Testis (tissue), 5 donors: ENCODE results near the gene FAM161B. TPM values are rescaled to one million over a fixed set of nuclear protein-coding genes. Genes with fewer than 3 reads are reported as not detected.

Experiments
- DNase-seq: peaks from one replicate; pipeline ENCODE4 v3.0.0-alpha.2; 2019
- H3K27ac ChIP-seq, 2 donors: fragments of 200-600 bp; sonication (generic); one replicate each; pipeline ENCODE4 v1.5.1; 2019
- H3K27me3 ChIP-seq: fragments of 200-600 bp; sonication (generic); one replicate; pipeline ENCODE4 v1.5.1; 2019
- H3K36me3 ChIP-seq: fragments of 200-600 bp; sonication (generic); one replicate; pipeline ENCODE4 v1.5.1; 2017; ENCODE audit warnings: low read depth; ENCODE audit errors: missing control alignments
- H3K4me1 ChIP-seq: fragments of 200-600 bp; sonication (generic); one replicate; pipeline ENCODE4 v1.5.1; 2019
- H3K4me3 ChIP-seq, 2 donors: fragments of 200-600 bp; sonication (generic); one replicate each; pipeline ENCODE4 v1.5.1; 2017 to 2019
- H3K9me3 ChIP-seq: fragments of 200-600 bp; sonication (generic); one replicate; pipeline ENCODE4 v1.5.1; 2017
- POLR2A ChIP-seq: fragments of 450-650 bp; IDR thresholded peaks from one replicate; pipeline ENCODE4 v1.6.1; 2017; ENCODE audit warnings: antibody characterized with exemption, mild to moderate bottlenecking, moderate library complexity
- WGBS, 2 donors: methylation state at CpG; one replicate each; pipeline ENCODE4 v1.1.5; 2018; 5-methylcytosine and 5-hydroxymethylcytosine counted together
- intact Hi-C: fragments of 100-400 bp; cut with DNase I; formaldehyde crosslinking; loops from one replicate; pipeline ENCODE4 v1.15.1; 2023; ENCODE audit warnings: low total_unique reads
- long read RNA-seq, 2 donors: transcript quantifications; one replicate each; lab custom pipeline, GENCODE V29; 2026
- polyA plus RNA-seq: library from polyadenylated mRNA; stranded (reverse); fragments of 350-450 nt; fragmentation: Illumina TruSeq; extraction: RNeasy Lipid Tissue Mini Kit (QIAGEN cat#74804); gene quantifications from one replicate; pipeline ENCODE4 v1.2.3, GENCODE V29; 2014; ENCODE audit warnings: low read depth, low replicate concordance; ENCODE audit not compliant: insufficient read depth
- total RNA-seq, 2 donors: library from RNA; depleted of rRNA; stranded (reverse); fragments of >200 nt; gene quantifications; one replicate each; pipeline ENCODE4 v1.2.3, GENCODE V29; 2016
- TF ChIP-seq, protein P1 (sequence below), 3 experiments: fragments of 450-650 bp in 2 of 3; fragments of 200-600 bp in 1 of 3; sonication (generic) in 1 of 3; IDR thresholded peaks; one replicate each; pipeline ENCODE4 v1.5.1; 2016 to 2019; ENCODE audit warnings: antibody characterized with exemption in 3 of 3, mild to moderate bottlenecking in 2 of 3, moderate library complexity in 1 of 3

FAM161B gene, protein sequence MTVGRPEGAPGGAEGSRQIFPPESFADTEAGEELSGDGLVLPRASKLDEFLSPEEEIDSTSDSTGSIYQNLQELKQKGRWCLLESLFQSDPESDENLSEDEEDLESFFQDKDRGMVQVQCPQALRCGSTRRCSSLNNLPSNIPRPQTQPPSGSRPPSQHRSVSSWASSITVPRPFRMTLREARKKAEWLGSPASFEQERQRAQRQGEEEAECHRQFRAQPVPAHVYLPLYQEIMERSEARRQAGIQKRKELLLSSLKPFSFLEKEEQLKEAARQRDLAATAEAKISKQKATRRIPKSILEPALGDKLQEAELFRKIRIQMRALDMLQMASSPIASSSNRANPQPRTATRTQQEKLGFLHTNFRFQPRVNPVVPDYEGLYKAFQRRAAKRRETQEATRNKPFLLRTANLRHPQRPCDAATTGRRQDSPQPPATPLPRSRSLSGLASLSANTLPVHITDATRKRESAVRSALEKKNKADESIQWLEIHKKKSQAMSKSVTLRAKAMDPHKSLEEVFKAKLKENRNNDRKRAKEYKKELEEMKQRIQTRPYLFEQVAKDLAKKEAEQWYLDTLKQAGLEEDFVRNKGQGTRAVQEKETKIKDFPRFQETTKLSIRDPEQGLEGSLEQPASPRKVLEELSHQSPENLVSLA
- 10 to 100 TPM; 15.0 to 26.0 TPM for total RNA-seq
- polyA plus RNA-seq: 24.1 TPM
- long read RNA-seq, donor 1, full-length matches to known transcripts: 2 of 65 reads
- long read RNA-seq, donor 1, partial matches to known transcripts: 46 of 65 reads
- long read RNA-seq, donor 1, other reads (novel, unspliced or antisense): 17 of 65 reads
- long read RNA-seq, donor 2: 0 reads

DNA sequence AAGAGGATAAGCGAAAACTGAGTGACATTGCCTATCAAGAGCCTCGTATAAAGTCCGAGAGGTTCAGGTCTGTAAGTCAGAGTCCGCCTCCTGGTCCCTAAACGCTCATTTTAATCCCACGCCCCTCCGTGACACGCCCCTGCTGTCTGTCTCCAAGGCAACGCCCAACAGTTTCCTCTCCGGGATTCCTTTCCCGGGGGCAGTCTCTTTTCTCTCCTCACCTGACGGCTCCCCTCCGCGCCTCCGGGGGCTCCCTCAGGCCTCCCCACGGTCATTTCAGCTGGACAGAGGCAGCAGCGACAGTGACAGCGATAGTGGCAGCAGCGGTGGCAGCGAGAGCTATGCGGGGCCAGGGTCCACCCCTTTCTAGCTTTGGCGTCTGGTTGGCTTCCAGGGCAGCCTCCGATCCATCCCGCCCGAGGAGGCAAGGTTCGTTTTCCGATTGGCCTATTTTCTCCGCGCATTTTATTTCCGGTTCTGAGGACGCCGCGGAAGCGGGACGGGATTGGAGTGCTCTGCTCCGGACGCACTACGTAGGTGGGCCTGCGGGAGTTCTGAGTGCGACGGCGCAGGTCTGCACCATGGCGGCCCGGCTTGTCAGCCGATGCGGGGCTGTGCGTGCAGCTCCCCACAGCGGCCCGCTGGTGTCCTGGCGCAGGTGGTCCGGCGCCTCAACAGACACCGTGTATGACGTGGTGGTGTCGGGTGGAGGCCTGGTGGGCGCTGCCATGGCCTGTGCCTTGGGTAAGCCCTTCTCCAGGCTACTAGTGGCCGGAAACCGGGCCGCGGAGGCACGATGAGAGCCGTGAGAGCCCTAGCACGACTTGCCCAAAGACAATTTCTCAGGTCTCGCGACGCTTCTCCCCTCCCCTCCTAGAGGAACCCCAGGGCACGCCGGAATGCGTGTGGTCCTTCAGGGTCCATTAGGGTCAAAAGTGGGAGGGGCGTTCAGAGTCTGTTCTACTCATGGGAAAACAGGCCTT, at the start of gene FAM161B, which contains the start of gene COQ6:
TSS of gene FAM161B (minus strand) at position 343 of the 983 bp plus-strand sequence. CDS start at position 275, 68 bp downstream.
TSS of gene COQ6 (plus strand) at position 551 of the 983 bp plus-strand sequence. CDS start at position 582, 31 bp downstream.
- WGBS, 2 donors: 0 to 2% methylated on average over 20 to 69 of the region's 70 CpGs
- Histone ChIP-seq H3K36me3 (no peaks in the 10 kb centered on the region), H3K4me1 (no peaks in the 10 kb centered on the region), H3K27ac (peak within 1 kb of the TSS; percentile 83 to 87), H3K27me3 (no peaks in the 10 kb centered on the region), H3K9me3 (no peaks in the 10 kb centered on the region), H3K4me3 (peak within 1 kb of the TSS; percentile 72 to 92)
- no peak for TF ChIP-seq POLR2A
- TF ChIP-seq, protein P1, sequence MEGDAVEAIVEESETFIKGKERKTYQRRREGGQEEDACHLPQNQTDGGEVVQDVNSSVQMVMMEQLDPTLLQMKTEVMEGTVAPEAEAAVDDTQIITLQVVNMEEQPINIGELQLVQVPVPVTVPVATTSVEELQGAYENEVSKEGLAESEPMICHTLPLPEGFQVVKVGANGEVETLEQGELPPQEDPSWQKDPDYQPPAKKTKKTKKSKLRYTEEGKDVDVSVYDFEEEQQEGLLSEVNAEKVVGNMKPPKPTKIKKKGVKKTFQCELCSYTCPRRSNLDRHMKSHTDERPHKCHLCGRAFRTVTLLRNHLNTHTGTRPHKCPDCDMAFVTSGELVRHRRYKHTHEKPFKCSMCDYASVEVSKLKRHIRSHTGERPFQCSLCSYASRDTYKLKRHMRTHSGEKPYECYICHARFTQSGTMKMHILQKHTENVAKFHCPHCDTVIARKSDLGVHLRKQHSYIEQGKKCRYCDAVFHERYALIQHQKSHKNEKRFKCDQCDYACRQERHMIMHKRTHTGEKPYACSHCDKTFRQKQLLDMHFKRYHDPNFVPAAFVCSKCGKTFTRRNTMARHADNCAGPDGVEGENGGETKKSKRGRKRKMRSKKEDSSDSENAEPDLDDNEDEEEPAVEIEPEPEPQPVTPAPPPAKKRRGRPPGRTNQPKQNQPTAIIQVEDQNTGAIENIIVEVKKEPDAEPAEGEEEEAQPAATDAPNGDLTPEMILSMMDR (IDR thresholded peaks at IDR 0.05): peak in 2 of 3 experiments; percentile 29 to 58
- peak; percentile 97 for DNase-seq
- intact Hi-C loops: no loop called here

DNA sequence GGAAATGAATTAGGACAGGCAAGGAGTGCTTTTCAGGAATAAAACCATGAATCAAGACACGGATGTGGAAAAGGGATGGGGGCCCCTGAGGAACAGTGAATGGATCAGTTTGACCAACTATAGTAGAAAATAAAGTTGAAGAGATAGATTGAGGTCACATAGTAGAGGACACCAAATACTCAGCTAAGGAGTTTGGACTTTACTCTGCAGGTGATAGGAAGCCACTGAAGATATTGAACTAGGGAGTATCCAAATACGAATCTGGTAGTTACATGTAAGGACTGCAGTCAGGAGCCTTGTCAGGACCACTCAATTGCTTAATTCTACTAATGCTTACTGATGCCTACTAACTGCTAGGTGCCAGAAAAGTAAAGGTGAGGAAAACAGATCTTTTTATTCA, 48.8 kb upstream of the FAM161B start:
- intact Hi-C loops: no loop called here
- H3K27ac ChIP-seq: no peak overlapping the region
- 84 to 90% methylated on average over 2 of the region's 2 CpGs for WGBS, 2 donors

DNA sequence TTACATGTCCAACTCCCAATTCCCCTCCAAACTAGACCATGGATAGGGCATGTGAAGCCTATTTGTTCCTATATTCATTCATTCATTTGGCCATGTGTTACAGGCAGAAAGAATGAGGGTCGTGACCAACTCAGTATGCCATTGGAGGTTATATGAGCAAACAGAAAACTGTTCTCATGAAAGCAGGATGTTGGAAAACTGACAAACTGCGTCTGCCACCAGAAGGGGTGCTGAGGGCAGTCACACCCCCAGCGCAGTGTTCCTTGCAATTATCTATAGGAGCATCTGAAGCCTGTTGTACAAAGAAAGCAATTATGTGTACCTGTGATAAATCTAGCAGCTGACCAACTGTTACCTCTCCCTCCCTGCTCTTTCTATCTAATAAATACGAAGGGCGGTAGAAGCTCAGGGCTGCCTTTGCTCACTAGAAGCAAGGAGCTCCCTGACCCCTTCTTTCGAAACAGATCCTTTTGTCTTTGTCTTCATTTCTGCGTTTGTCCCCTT, 48.1 kb upstream of the FAM161B start:
- no peak for DNase-seq
- H3K27ac ChIP-seq: no peak overlapping the region

More for the DNA sequence above, 48.8 kb upstream of the FAM161B start:
- Histone ChIP-seq H3K27me3 (no peaks in the 10 kb centered on the region), H3K36me3 (no peaks in the 10 kb centered on the region), H3K9me3 (no peaks in the 10 kb centered on the region), H3K4me3 (no peak overlapping the region), H3K4me1 (no peaks in the 10 kb centered on the region)
- no peak for TF ChIP-seq POLR2A
- TF ChIP-seq, protein P1 (IDR thresholded peaks at IDR 0.05): no peak
- DNase-seq: no peak

More for the DNA sequence above, 48.1 kb upstream of the FAM161B start:
- H3K9me3 ChIP-seq: no peaks in the 10 kb centered on the region
- TF ChIP-seq, protein P1 (IDR thresholded peaks at IDR 0.05): no peak
- TF ChIP-seq POLR2A: no peak
- no peaks in the 10 kb centered on the region for H3K27me3 ChIP-seq
- WGBS, 2 donors: 87 to 89% methylated on average over 7 of the region's 7 CpGs
- H3K4me1 ChIP-seq: no peaks in the 10 kb centered on the region
- intact Hi-C loops: no loop called here
- no peaks in the 10 kb centered on the region for H3K36me3 ChIP-seq
- no peak overlapping the region for H3K4me3 ChIP-seq
